Measurements from ENCODE around the gene SELENOW.

DNA sequence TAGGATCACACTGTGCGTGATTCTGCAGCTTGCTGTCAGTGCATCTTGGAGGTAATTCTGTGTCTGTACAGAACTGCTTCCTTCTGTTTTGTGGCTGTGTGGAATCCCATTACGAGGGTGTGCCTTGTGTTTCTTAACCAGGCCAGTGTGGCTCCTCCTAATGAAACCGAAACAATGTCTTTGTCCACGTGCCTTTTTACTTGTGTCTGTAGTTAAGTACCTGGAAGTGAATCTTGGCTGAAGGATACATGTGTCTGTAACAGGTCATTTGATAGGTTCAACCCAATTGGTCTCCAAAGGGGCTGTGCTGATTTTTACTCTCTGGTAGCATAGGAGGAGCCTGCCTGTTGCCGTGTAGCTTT, 20.1 kb upstream of the SELENOW start:
- TF ChIP-seq, protein P1, sequence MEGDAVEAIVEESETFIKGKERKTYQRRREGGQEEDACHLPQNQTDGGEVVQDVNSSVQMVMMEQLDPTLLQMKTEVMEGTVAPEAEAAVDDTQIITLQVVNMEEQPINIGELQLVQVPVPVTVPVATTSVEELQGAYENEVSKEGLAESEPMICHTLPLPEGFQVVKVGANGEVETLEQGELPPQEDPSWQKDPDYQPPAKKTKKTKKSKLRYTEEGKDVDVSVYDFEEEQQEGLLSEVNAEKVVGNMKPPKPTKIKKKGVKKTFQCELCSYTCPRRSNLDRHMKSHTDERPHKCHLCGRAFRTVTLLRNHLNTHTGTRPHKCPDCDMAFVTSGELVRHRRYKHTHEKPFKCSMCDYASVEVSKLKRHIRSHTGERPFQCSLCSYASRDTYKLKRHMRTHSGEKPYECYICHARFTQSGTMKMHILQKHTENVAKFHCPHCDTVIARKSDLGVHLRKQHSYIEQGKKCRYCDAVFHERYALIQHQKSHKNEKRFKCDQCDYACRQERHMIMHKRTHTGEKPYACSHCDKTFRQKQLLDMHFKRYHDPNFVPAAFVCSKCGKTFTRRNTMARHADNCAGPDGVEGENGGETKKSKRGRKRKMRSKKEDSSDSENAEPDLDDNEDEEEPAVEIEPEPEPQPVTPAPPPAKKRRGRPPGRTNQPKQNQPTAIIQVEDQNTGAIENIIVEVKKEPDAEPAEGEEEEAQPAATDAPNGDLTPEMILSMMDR (IDR thresholded peaks at IDR 0.05), result no peak
- no peak for TF ChIP-seq POLR2A (IDR thresholded peaks at IDR 0.05)
